ENCODE results near the gene CA10.

DNA sequence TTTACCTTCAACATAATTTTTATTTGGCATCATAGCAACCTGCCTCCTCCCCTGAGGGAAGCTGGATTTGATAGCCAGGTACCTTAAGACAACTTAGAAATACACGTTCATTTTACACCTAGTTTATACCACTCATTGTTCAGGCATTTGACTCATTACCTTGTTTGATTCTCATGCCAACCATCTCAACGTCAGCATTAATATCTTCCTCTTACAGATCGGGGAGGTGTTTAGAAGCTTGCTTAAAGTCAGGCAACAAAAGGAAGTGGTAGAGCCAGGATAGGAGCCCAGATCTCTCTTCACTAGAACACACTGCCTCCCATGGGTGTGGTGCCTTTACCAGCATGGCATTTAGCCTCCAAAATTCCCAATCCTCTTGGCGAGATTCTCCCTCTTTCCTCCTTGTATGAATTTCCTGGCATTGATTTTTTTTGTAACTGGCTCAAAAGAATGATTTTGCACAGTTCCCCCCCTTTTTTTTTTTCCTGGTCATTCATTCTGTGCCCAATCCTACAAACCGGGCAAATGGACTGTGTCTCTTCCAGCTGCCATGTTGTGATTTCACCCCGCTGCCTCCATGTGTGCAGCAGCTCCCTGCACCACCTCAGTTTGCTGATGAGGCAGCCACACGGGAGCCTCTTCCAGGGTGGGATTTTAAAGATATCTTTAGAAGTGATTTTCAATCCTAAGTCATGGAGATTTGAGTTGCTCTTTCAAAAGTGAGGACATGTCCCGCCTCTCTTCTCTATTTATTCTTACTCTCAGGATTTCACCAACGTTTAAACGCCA, 514.6 kb downstream of the CA10 start:
- TF ChIP-seq, protein P1, sequence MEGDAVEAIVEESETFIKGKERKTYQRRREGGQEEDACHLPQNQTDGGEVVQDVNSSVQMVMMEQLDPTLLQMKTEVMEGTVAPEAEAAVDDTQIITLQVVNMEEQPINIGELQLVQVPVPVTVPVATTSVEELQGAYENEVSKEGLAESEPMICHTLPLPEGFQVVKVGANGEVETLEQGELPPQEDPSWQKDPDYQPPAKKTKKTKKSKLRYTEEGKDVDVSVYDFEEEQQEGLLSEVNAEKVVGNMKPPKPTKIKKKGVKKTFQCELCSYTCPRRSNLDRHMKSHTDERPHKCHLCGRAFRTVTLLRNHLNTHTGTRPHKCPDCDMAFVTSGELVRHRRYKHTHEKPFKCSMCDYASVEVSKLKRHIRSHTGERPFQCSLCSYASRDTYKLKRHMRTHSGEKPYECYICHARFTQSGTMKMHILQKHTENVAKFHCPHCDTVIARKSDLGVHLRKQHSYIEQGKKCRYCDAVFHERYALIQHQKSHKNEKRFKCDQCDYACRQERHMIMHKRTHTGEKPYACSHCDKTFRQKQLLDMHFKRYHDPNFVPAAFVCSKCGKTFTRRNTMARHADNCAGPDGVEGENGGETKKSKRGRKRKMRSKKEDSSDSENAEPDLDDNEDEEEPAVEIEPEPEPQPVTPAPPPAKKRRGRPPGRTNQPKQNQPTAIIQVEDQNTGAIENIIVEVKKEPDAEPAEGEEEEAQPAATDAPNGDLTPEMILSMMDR (IDR thresholded peaks at IDR 0.05): no peak
- no peak for TF ChIP-seq POLR2A (IDR thresholded peaks at IDR 0.05)
- no peak for TF ChIP-seq POLR2AphosphoS5 (IDR thresholded peaks at IDR 0.05)
